ENCODE data around the gene TSPAN10. TPM values are rescaled to one million over a fixed set of nuclear protein-coding genes. Genes with fewer than 3 reads are reported as not detected.

The TSPAN10 gene
- total and polyA plus RNA-seq, 2 of the 4 experiments (the other 2 are of a cell fraction): 1.4 to 4.5 TPM

GRCh38 chr17:81609541-81610311, 27.3 kb upstream of the TSPAN10 start:
- Histone ChIP-seq H3K4ac (ENCODE audit: low read depth, low read length) (no peak overlapping the region), H3K9me1 (ENCODE audit: insufficient read depth, low read length) (peaks cover 4% of the 10 kb centered on the region; the same call in 1 of the 2 replicates), H3K36me3 (ENCODE audit: control insufficient read depth, insufficient read depth, low read length) (peaks cover 60% of the 10 kb centered on the region), H3K56ac (ENCODE audit: extremely low read depth, insufficient read depth, low read length) (no peak overlapping the region), H3K79me1 (ENCODE audit: low read depth in 1 of 2, low read length in 2 of 2) (peaks cover 30 to 76% of the 10 kb centered on the region in 2 experiments), H2AK9ac (replicated peaks; ENCODE audit: low read depth, low read length, poor library complexity) (no peak overlapping the region), H3K4me3 (ENCODE audit: insufficient read depth, low read depth, low read length) (no peak overlapping the region), H3K4me2 (ENCODE audit: low read depth, low read length) (no peak overlapping the region), H3K18ac (ENCODE audit: low read depth, low read length) (no peak overlapping the region), H2AK5ac (ENCODE audit: low read depth, low read length) (no peak overlapping the region), H3K23ac (ENCODE audit: low read depth, low read length) (no peak overlapping the region), H4K5ac (ENCODE audit: low read depth, low read length) (no peak overlapping the region), H2BK20ac (ENCODE audit: low read depth, low read length) (no peak overlapping the region), H4K91ac (ENCODE audit: insufficient read depth, low read depth, low read length) (no peak overlapping the region), H2BK120ac (ENCODE audit: low read depth, low read length) (no peak overlapping the region), H2BK5ac (ENCODE audit: low read depth, low read length, poor library complexity, severe bottlenecking) (no peak overlapping the region), H3K14ac (replicated peaks; ENCODE audit: low read depth, low read length) (no peak overlapping the region), H3K9ac (ENCODE audit: low read depth, low read length) (no peak overlapping the region), H4K8ac (ENCODE audit: low read depth in 2 of 2, low read length in 2 of 2) (no peak overlapping the region), H2AFZ (replicated peaks; ENCODE audit: low read length, poor library complexity) (no peak overlapping the region), H3K27me3 (ENCODE audit: control insufficient read depth, insufficient read depth, low read length) (no peaks in the 10 kb centered on the region), H2BK15ac (ENCODE audit: low read depth, low read length) (no peak overlapping the region), H3K4me1 (ENCODE audit: control insufficient read depth, insufficient read depth, low read length) (peaks cover 10% of the 10 kb centered on the region), H3K27ac (ENCODE audit: insufficient read depth, low read length) (no peak overlapping the region), H4K20me1 (ENCODE audit: insufficient read depth, low read length) (peaks cover 62% of the 10 kb centered on the region), H3K9me3 (ENCODE audit: control insufficient read depth, insufficient read depth, low read length) (no peaks in the 10 kb centered on the region)
- ChIA-PET CTCF (no interaction called here), POLR2A (ENCODE audit: unreplicated experiment) (no interaction called here)
- intact Hi-C loops (cut with micrococcal nuclease) (no loop called here), dilution Hi-C loops (cut with HindIII; ENCODE audit: low sequenced_read_pairs, unreplicated experiment) (no loop called here), in situ Hi-C loops (cut with MboI; ENCODE audit: low sequenced_read_pairs) (no loop called here)
- ATAC-seq (ENCODE audit: low read depth) (no peak), DNase-seq (no peak)
- BruUV-seq (replicated peaks): no TSS peak
- no peak for TF ChIP-seq RAD21 (IDR thresholded peaks at IDR 0.05; ENCODE audit: low read length)
- TF ChIP-seq POLR2A (IDR thresholded peaks at IDR 0.05; ENCODE audit: low read depth, low read length): no peak
- no peak for TF ChIP-seq ELK1 (IDR thresholded peaks at IDR 0.05; ENCODE audit: borderline replicate concordance, low read depth, low read length)
- TF ChIP-seq FOS (IDR thresholded peaks at IDR 0.05; ENCODE audit: low read depth, low read length): no peak
- no peak for TF ChIP-seq MAZ (IDR thresholded peaks at IDR 0.05; ENCODE audit: borderline replicate concordance, low read depth, low read length)
- no peak for TF ChIP-seq RCOR1 (IDR thresholded peaks at IDR 0.05; ENCODE audit: insufficient replicate concordance, low read length)
- TF ChIP-seq SMC3 (IDR thresholded peaks at IDR 0.05; ENCODE audit: low read depth, low read length): no peak
- TF ChIP-seq MAFK (IDR thresholded peaks at IDR 0.05; ENCODE audit: low read depth, low read length): no peak
- TF ChIP-seq MXI1 (IDR thresholded peaks at IDR 0.05; ENCODE audit: borderline replicate concordance, low read depth, low read length): no peak
- no peak for TF ChIP-seq RFX5 (IDR thresholded peaks at IDR 0.05; ENCODE audit: low read depth, low read length)
- no peak for TF ChIP-seq CHD1 (IDR thresholded peaks at IDR 0.05; ENCODE audit: low read depth, low read length)
- no peak for TF ChIP-seq NFE2L2 (IDR thresholded peaks at IDR 0.05; ENCODE audit: low read depth, low read length)
- TF ChIP-seq CTCF (conservative IDR thresholded peaks at IDR 0.05; ENCODE audit: low read depth, low read length): no peak
- 100% methylated on average over 2 of the region's 19 CpGs; no CpG with 5 or more reads in 1 of the 2 experiments for WGBS, 2 experiments (ENCODE audit: extremely low coverage in 2 of 2, insufficient read length in 1 of 2)
